GM23338 (cell line): ENCODE measurements around the gene MSRB1. TPM values are rescaled to one million over a fixed set of nuclear protein-coding genes. Genes with fewer than 3 reads are reported as not detected.

ENCODE experiments used
- ATAC-seq: fragments of 200-7000 bp; cut with Tn5 transposase; 3 replicates; pipeline ENCODE4 v1.9.1; 2020
- DNase-seq: peaks from one replicate; pipeline ENCODE4 v3.0.0-alpha.2; 2015; ENCODE audit warnings: low spot score
- H2AFZ ChIP-seq: fragments of 200-600 bp; sonication (generic); 2 replicates; pipeline ENCODE4 v1.8.0; 2016; ENCODE audit warnings: antibody characterized with exemption, mild to moderate bottlenecking, moderate library complexity
- H3F3A ChIP-seq: fragments of 200-600 bp; sonication (generic); replicated peaks from 2 replicates; pipeline ENCODE4 v1.8.0; 2017; ENCODE audit warnings: antibody characterized with exemption, mixed run types, low read depth
- H3K27ac ChIP-seq: fragments of 200-600 bp; sonication (generic); 2 replicates; pipeline ENCODE4 v1.6.1; 2016; ENCODE audit warnings: low read depth
- H3K27me3 ChIP-seq: fragments of 200-600 bp; sonication (generic); 2 replicates; pipeline ENCODE4 v1.8.0; 2016; ENCODE audit warnings: mild to moderate bottlenecking, mixed run types, moderate library complexity; ENCODE audit not compliant: insufficient read depth
- H3K36me3 ChIP-seq: fragments of 200-600 bp; sonication (generic); 2 replicates; pipeline ENCODE4 v1.8.0; 2016; ENCODE audit warnings: mild to moderate bottlenecking; ENCODE audit not compliant: insufficient read depth
- H3K4me1 ChIP-seq: fragments of 200-600 bp; sonication (generic); 2 replicates; pipeline ENCODE4 v1.8.0; 2016; ENCODE audit warnings: mild to moderate bottlenecking, moderate library complexity; ENCODE audit not compliant: insufficient read depth
- H3K4me2 ChIP-seq: fragments of 200-600 bp; sonication (generic); 2 replicates; pipeline ENCODE4 v1.7.1; 2017; ENCODE audit warnings: mixed run types
- H3K4me3 ChIP-seq: fragments of 200-600 bp; sonication (generic); 2 replicates; pipeline ENCODE4 v1.6.1; 2016; ENCODE audit warnings: mixed run types
- H3K79me2 ChIP-seq: fragments of 200-600 bp; sonication (generic); replicated peaks from 2 replicates; pipeline ENCODE4 v1.8.0; 2017; ENCODE audit warnings: mild to moderate bottlenecking; ENCODE audit not compliant: insufficient read depth
- H3K9me2 ChIP-seq: fragments of 200-600 bp; sonication (generic); 2 replicates; pipeline ENCODE4 v1.8.0; 2017; ENCODE audit not compliant: insufficient read depth
- H4K20me1 ChIP-seq: fragments of 200-600 bp; sonication (generic); replicated peaks from 2 replicates; pipeline ENCODE4 v1.8.0; 2017; ENCODE audit warnings: mild to moderate bottlenecking; ENCODE audit not compliant: insufficient read depth
- H3K27ac Mint-ChIP-seq: 2 replicates; pipeline ENCODE4 v1.8.0; 2020; ENCODE audit warnings: inconsistent platforms, mild to moderate bottlenecking, moderate library complexity, mixed read lengths
- H3K27me3 Mint-ChIP-seq: 3 replicates; pipeline ENCODE4 v1.8.0; 2022; ENCODE audit warnings: low read depth, mild to moderate bottlenecking, moderate library complexity, mixed read lengths, inconsistent platforms; ENCODE audit not compliant: insufficient read depth, poor library complexity
- H3K36me3 Mint-ChIP-seq: 3 replicates; pipeline ENCODE4 v1.8.0; 2021; ENCODE audit warnings: low read depth, mild to moderate bottlenecking, inconsistent platforms, moderate library complexity, mixed read lengths
- H3K4me1 Mint-ChIP-seq: 3 replicates; pipeline ENCODE4 v1.8.0; 2020; ENCODE audit warnings: mild to moderate bottlenecking, inconsistent platforms, mixed read lengths
- H3K4me3 Mint-ChIP-seq: 3 replicates; pipeline ENCODE4 v1.8.0; 2021; ENCODE audit warnings: moderate library complexity, mild to moderate bottlenecking, inconsistent platforms, mixed read lengths
- H3K9me3 Mint-ChIP-seq: 3 replicates; pipeline ENCODE4 v1.8.0; 2020; ENCODE audit warnings: moderate library complexity, mild to moderate bottlenecking, inconsistent platforms, mixed read lengths
- CREB1 ChIP-seq: fragments of 250-450 bp; sonication (Bioruptor Pico); IDR thresholded peaks from 2 replicates; pipeline ENCODE4 v1.5.0; 2020; ENCODE audit warnings: low read depth, mild to moderate bottlenecking, moderate library complexity
- CTCF ChIP-seq, 2 experiments: fragments of 200-600 bp in 1 of 2; sonication (generic) in 1 of 2; conservative IDR thresholded peaks; 2 replicates each; pipeline versions ENCODE4 v1.5.1 to v1.6.1; 2016 to 2017; ENCODE audit warnings: antibody characterized with exemption in 2 of 2, low read depth in 2 of 2, mild to moderate bottlenecking in 2 of 2, moderate library complexity in 1 of 2
- ETS1 ChIP-seq: IDR thresholded peaks from 2 replicates; pipeline ENCODE4 v1.6.1; 2016; ENCODE audit warnings: antibody characterized with exemption
- EZH2 ChIP-seq: fragments of 200-600 bp; sonication (generic); IDR thresholded peaks from one replicate; pipeline ENCODE4 v1.8.0; 2017; ENCODE audit warnings: antibody characterized with exemption, mild to moderate bottlenecking, low read depth; ENCODE audit not compliant: unreplicated experiment
- EZH2phosphoT487 ChIP-seq: fragments of 200-600 bp; sonication (generic); IDR thresholded peaks from one replicate; pipeline ENCODE4 v1.8.1; 2018; ENCODE audit warnings: antibody characterized with exemption; ENCODE audit not compliant: unreplicated experiment
- NANOG ChIP-seq: IDR thresholded peaks from 2 replicates; pipeline ENCODE4 v1.6.1; 2016; ENCODE audit warnings: antibody characterized with exemption, borderline replicate concordance
- REST ChIP-seq: IDR thresholded peaks from one replicate; pipeline ENCODE4 v1.6.1; 2018; ENCODE audit warnings: antibody characterized with exemption; ENCODE audit not compliant: unreplicated experiment
- STAT1 ChIP-seq: IDR thresholded peaks from one replicate; pipeline ENCODE4 v1.6.1; 2016; ENCODE audit warnings: antibody characterized with exemption; ENCODE audit not compliant: unreplicated experiment
- ZNF331 ChIP-seq: fragments of 250-450 bp; sonication (Bioruptor Pico); IDR thresholded peaks from 2 replicates; pipeline ENCODE4 v1.5.0; 2020; ENCODE audit warnings: low read depth, mild to moderate bottlenecking, moderate library complexity
- polyA plus RNA-seq: library from polyadenylated mRNA; unstranded; fragments of >200 nt; fragmentation: Nextera tagmentation; extraction: Ambion mirVana; gene quantifications from 2 replicates; pipeline ENCODE4 v1.2.1, GENCODE V29; 2016
- total RNA-seq: library from RNA; depleted of rRNA; stranded (reverse); fragments of >200 nt; shearing (Covaris generic); gene quantifications from 2 replicates; pipeline ENCODE4 v1.2.3, GENCODE V29; 2014

Gene MSRB1
- total and polyA plus RNA-seq, 2 experiments from 2014 or later: 30.4 to 31.3 TPM

- Histone ChIP-seq H2AFZ (no peak overlapping the region), H3F3A (0 out of 2 replicates have a peak, but pooled peaks cover 8% of the 10 kb centered on the region), H3K4me3 (no peak overlapping the region), H3K4me2 (no peak overlapping the region), H3K9me2 (no peaks in the 10 kb centered on the region), H3K27me3 (no peaks in the 10 kb centered on the region), H3K36me3 (no peaks in the 10 kb centered on the region), H4K20me1 (no peaks in the 10 kb centered on the region; the same call in none of the 2 replicates), H3K4me1 (peaks cover 14% of the 10 kb centered on the region; the same call in 1 of the 2 replicates), H3K79me2 (peaks cover 21% of the 10 kb centered on the region), H3K27ac (no peak overlapping the region)
- DNase-seq: no peak
- peaks cover 12% of the 10 kb centered on the region for H3K4me1 Mint-ChIP-seq
- peaks cover 16% of the 10 kb centered on the region for H3K36me3 Mint-ChIP-seq
- H3K27me3 Mint-ChIP-seq: peaks cover 15% of the 10 kb centered on the region
- 0 out of 3 replicates have a peak overlapping the region, but pooled peaks have one; percentile 19 for H3K4me3 Mint-ChIP-seq
- H3K27ac Mint-ChIP-seq: no peak overlapping the region
- H3K9me3 Mint-ChIP-seq: peaks cover 3% of the 10 kb centered on the region; the same call in 1 of the 3 replicates
- TF ChIP-seq EZH2: no peak
- no peak for TF ChIP-seq NANOG
- no peak for TF ChIP-seq REST
- TF ChIP-seq CREB1 (CRISPR knock-in tag): no peak
- TF ChIP-seq EZH2phosphoT487: no peak
- TF ChIP-seq ETS1: no peak
- TF ChIP-seq CTCF (conservative IDR thresholded peaks at IDR 0.05; ENCODE audit: low read depth in 2 of 2): no peak
- no peak for TF ChIP-seq STAT1
- TF ChIP-seq ZNF331 (CRISPR knock-in tag): no peak
- no peak for ATAC-seq
These were observed 31.4 kb upstream of the MSRB1 start for GRCh38 chr16:1974157-1975070.
